ENCODE measurements around the gene CDK12.
"Not testable (repeated sequence)": the region's sequence is repeated elsewhere in the genome, so short reads cannot be mapped to it uniquely, and the experiment has no call there.

The CDK12 gene
- total RNA-seq: 59.8 to 146 (median 79.3) reads per million in 18 experiments

GRCh38 chr17:39461113-39461925 lies at the start of gene CDK12:
CDK12 (plus strand) TSS chr17:39461486; CDS start chr17:39462072, 586 bp downstream.
- DNase-seq: peak; percentile 99 to 100

- no peak for DNase-seq
These were observed 45.1 kb upstream of the CDK12 start for GRCh38 chr17:39416141-39416540.

- no peak for DNase-seq
These were observed 31.7 kb upstream of the CDK12 start for GRCh38 chr17:39429600-39429999.

GRCh38 chr17:39439868-39440267 lies 21.4 kb upstream of the CDK12 start:
- DNase-seq: not testable (repeated sequence)

- no peak for DNase-seq
These were observed 18.0 kb upstream of the CDK12 start for GRCh38 chr17:39443326-39443725.

- no peak for DNase-seq
These were observed 13.7 kb upstream of the CDK12 start for GRCh38 chr17:39447561-39447960.

GRCh38 chr17:39450051-39450450 lies 11.2 kb upstream of the CDK12 start:
- DNase-seq: no peak

GRCh38 chr17:39450847-39451581 lies 10.3 kb upstream of the CDK12 start, which contains the start of gene MED1:
MED1 (minus strand) TSS chr17:39451263; CDS start chr17:39451062, 201 bp downstream.
- DNase-seq: peak; percentile 98 to 99

- no peak for DNase-seq
These were observed 5.4 kb upstream of the CDK12 start for GRCh38 chr17:39455919-39456318.

GRCh38 chr17:39461926-39462569 lies 762 bp downstream of the CDK12 start:
- DNase-seq: peak; percentile 18 to 34

GRCh38 chr17:39462631-39463375 lies 1.5 kb downstream of the CDK12 start:
- DNase-seq: peak; percentile 36 to 37

GRCh38 chr17:39464639-39465181 lies 3.4 kb downstream of the CDK12 start:
- not testable (repeated sequence) for DNase-seq

- not testable (repeated sequence) for DNase-seq
These were observed 7.3 kb downstream of the CDK12 start for GRCh38 chr17:39468610-39469009.

- no peak for DNase-seq
These were observed 12.0 kb downstream of the CDK12 start for GRCh38 chr17:39473310-39473709.

- DNase-seq: not testable (repeated sequence)
These were observed 18.3 kb downstream of the CDK12 start for GRCh38 chr17:39479631-39480030.

- no peak for DNase-seq
These were observed 22.2 kb downstream of the CDK12 start for GRCh38 chr17:39483506-39483905.

- no peak for DNase-seq
These were observed 22.9 kb downstream of the CDK12 start for GRCh38 chr17:39484178-39484577.

GRCh38 chr17:39485555-39485954 lies 24.3 kb downstream of the CDK12 start:
- no peak for DNase-seq

GRCh38 chr17:39486242-39486641 lies 25.0 kb downstream of the CDK12 start:
- no peak for DNase-seq

GRCh38 chr17:39487490-39487889 lies 26.2 kb downstream of the CDK12 start:
- DNase-seq: not testable (repeated sequence)

GRCh38 chr17:39487946-39488345 lies 26.7 kb downstream of the CDK12 start:
- DNase-seq: no peak

- not testable (repeated sequence) for DNase-seq
These were observed 35.6 kb downstream of the CDK12 start for GRCh38 chr17:39496921-39497320.

Data from inflammatory macrophage (primary cell).